NCI-H1694 (cell line): ENCODE measurements around the gene KIZ.

Experiments
- DNase-seq: peaks from one replicate; lab custom pipeline; 2025; lab: John Stamatoyannopoulos, UW

Gene KIZ

GRCh38 chr20:21266191-21266536 is 140.3 kb downstream of the KIZ start:
- DNase-seq = no peak

GRCh38 chr20:21269772-21270171 is 143.9 kb downstream of the KIZ start:
- no peak for DNase-seq

- DNase-seq = no peak
Measured at GRCh38 chr20:21270806-21271205, 144.9 kb downstream of the KIZ start.

- DNase-seq = no peak
Measured at GRCh38 chr20:21272279-21272678, 146.4 kb downstream of the KIZ start.

- no peak for DNase-seq
Measured at GRCh38 chr20:21272679-21273078, 146.8 kb downstream of the KIZ start.

- DNase-seq = no peak
Measured at GRCh38 chr20:21273755-21274386, 148.0 kb downstream of the KIZ start.

- DNase-seq = no peak
Measured at GRCh38 chr20:21278829-21279228, 152.9 kb downstream of the KIZ start.

GRCh38 chr20:21279706-21280521 is 154.0 kb downstream of the KIZ start:
- no peak for DNase-seq

GRCh38 chr20:21280522-21281016 is 154.7 kb downstream of the KIZ start:
- no peak for DNase-seq

- no peak for DNase-seq
Measured at GRCh38 chr20:21286775-21287174, 160.9 kb downstream of the KIZ start.

- no peak for DNase-seq
Measured at GRCh38 chr20:21288587-21289370, 162.9 kb downstream of the KIZ start.

GRCh38 chr20:21289651-21290050 is 163.8 kb downstream of the KIZ start:
- DNase-seq = no peak

- DNase-seq = no peak
Measured at GRCh38 chr20:21291026-21291425, 165.1 kb downstream of the KIZ start.

GRCh38 chr20:21294755-21295154 is 168.9 kb downstream of the KIZ start:
- no peak for DNase-seq
